K562 treated with DMSO at 1 percent for 24 hours (cell line): ENCODE measurements around the gene PGF. TPM values are rescaled to one million over a fixed set of nuclear protein-coding genes. Genes with fewer than 3 reads are reported as not detected.

Source experiments
- total RNA-seq: library from RNA; unstranded; fragments of 300-600 nt; gene quantifications from 2 replicates; pipeline ENCODE4 v1.2.3, GENCODE V29; 2022; ENCODE audit warnings: low read depth; ENCODE audit not compliant: insufficient read depth

Gene PGF
- total RNA-seq: 1.1 and 2.0 TPM in 2 replicates

GRCh38 chr14:74955229-74956026, at the start of gene PGF:
PGF (minus strand) TSS chr14:74955597; CDS start chr14:74955242, 355 bp downstream.

GRCh38 chr14:75002392-75003249, 47.2 kb upstream of the PGF start, which contains the start of gene EIF2B2:
EIF2B2 (plus strand) TSS chr14:75002921; CDS start chr14:75002991, 70 bp downstream.

GRCh38 chr14:74922752-74923401, 32.5 kb downstream of the PGF start, which contains the start of gene RPS6KL1:
RPS6KL1 (minus strand) TSS chr14:74923260; CDS start chr14:74921541, 1,719 bp downstream.

Other genes with a start within 250 kb of the PGF start
- gene AREL1, start 242.5 kb downstream of the PGF start, total RNA-seq: 11.5 and 12.6 TPM in 2 replicates
- gene FCF1, start 242.5 kb downstream of the PGF start, total RNA-seq: 23.3 and 23.9 TPM in 2 replicates
- gene YLPM1, start 192.3 kb downstream of the PGF start, total RNA-seq: 19.0 and 21.4 TPM in 2 replicates
- gene PROX2, start 79.5 kb downstream of the PGF start, total RNA-seq: 0.08 TPM in 1 of 2 replicates, not detected in the other
- 40.8 and 43.9 TPM in 2 replicates for gene DLST, start 73.7 kb downstream of the PGF start, total RNA-seq
- 2.7 and 4.0 TPM in 2 replicates for gene RPS6KL1, start 32.3 kb downstream of the PGF start, total RNA-seq
- gene EIF2B2, start 47.3 kb upstream of the PGF start, total RNA-seq: 25.6 and 33.0 TPM in 2 replicates
- gene MLH3, start 95.9 kb upstream of the PGF start, total RNA-seq: 3.6 and 3.8 TPM in 2 replicates
- gene ACYP1, start 108.4 kb upstream of the PGF start, total RNA-seq: 37.6 and 41.1 TPM in 2 replicates
- 8.4 and 8.8 TPM in 2 replicates for gene ZC2HC1C, start 114.0 kb upstream of the PGF start, total RNA-seq
- gene NEK9, start 171.5 kb upstream of the PGF start, total RNA-seq: 29.1 and 36.4 TPM in 2 replicates
- 79.9 and 105 TPM in 2 replicates for gene TMED10, start 221.0 kb upstream of the PGF start, total RNA-seq